Adrenal gland (tissue), 12 donors: ENCODE data around the gene KCNJ4. TPM values are rescaled to one million over a fixed set of nuclear protein-coding genes. Genes with fewer than 3 reads are reported as not detected.
"Not testable (repeated sequence)": the region's sequence is repeated elsewhere in the genome, so short reads cannot be mapped to it uniquely, and the experiment has no call there.

Experiments
- DNase-seq, 7 donors: peaks; one replicate each; pipeline ENCODE4 v3.0.0-alpha.2; 2019 to 2020
- H3K27ac ChIP-seq, 5 donors: fragments of 200-600 bp; sonication (generic) in 4 of 5; 1 replicate in 3 of 5; 2 replicates in 2 of 5; pipeline versions ENCODE4 v1.5.1 to v1.8.0; 2016 to 2020; ENCODE audit warnings: mild to moderate bottlenecking in 1 of 5
- H3K27me3 ChIP-seq: fragments of 200-600 bp; 2 replicates; pipeline ENCODE4 v1.8.0; 2021
- H3K36me3 ChIP-seq, 2 donors: fragments of 200-600 bp; replicated peaks in 1 of 2; 1 replicate in 1 of 2; 2 replicates in 1 of 2; pipeline versions ENCODE4 v1.5.1 to v1.8.0; 2018 to 2022
- H3K4me1 ChIP-seq, 2 donors: fragments of 200-600 bp; replicated peaks in 1 of 2; 1 replicate in 1 of 2; 2 replicates in 1 of 2; pipeline versions ENCODE4 v1.5.1 to v1.8.0; 2018 to 2021
- H3K4me3 ChIP-seq, 4 donors: fragments of 200-600 bp; sonication (generic) in 3 of 4; one replicate each; pipeline ENCODE4 v1.5.1; 2016 to 2018
- H3K9me3 ChIP-seq, 3 donors: fragments of 200-600 bp; sonication (generic) in 1 of 3; replicated peaks in 1 of 3; 1 replicate in 2 of 3; 2 replicates in 1 of 3; pipeline versions ENCODE4 v1.5.1 to v1.8.0; 2016 to 2021
- POLR2A ChIP-seq, 2 donors: fragments of 450-650 bp; IDR thresholded peaks; one replicate each; pipeline ENCODE4 v1.6.1; 2017; ENCODE audit warnings: antibody characterized with exemption in 2 of 2, mild to moderate bottlenecking in 2 of 2, moderate library complexity in 1 of 2
- WGBS, 4 donors: extraction: QIAGEN DNeasy Blood & Tissue Kit in 2 of 4; methylation state at CpG; one replicate each; pipeline versions ENCODE4 v1.1.5 to v1.1.7; 2013 to 2017; 5-methylcytosine and 5-hydroxymethylcytosine counted together
- intact Hi-C, 2 donors: fragments of 100-400 bp; cut with DNase I; formaldehyde crosslinking; loops; one replicate each; pipeline versions ENCODE4 v1.14.1 to v1.15.0; 2022 to 2023
- polyA plus RNA-seq, 3 donors: library from polyadenylated mRNA; stranded (reverse); fragments of 200-250 nt in 2 of 3; fragments of 350-450 nt in 1 of 3; fragmentation: Illumina TruSeq in 1 of 3; extraction: RNeasy Lipid Tissue Mini Kit (QIAGEN cat#74804) in 1 of 3; gene quantifications; one replicate each; pipeline ENCODE4 v1.2.3, GENCODE V29; 2013 to 2014
- total RNA-seq, 9 donors: library from RNA; depleted of rRNA in 4 of 9; stranded (reverse); fragments of >200 nt in 4 of 9; fragments of 120-200 nt in 1 of 9; fragmentation: NEBNext Ultra II Directional in 1 of 9; extraction: Animal tissue kit (Norgen Biotek cat#: 25700) in 1 of 9; gene quantifications; one replicate each; pipeline versions ENCODE4 v1.1.0 to v1.2.4, GENCODE V29; 2013 to 2023
- TF ChIP-seq, protein P1 (sequence below), 6 experiments: fragments of 450-650 bp in 4 of 6; fragments of 200-600 bp in 2 of 6; sonication (generic) in 1 of 6; IDR thresholded peaks; 1 replicate in 5 of 6; 2 replicates in 1 of 6; pipeline versions ENCODE4 v1.5.1 to v1.8.0; 2016 to 2021; ENCODE audit warnings: antibody characterized with exemption in 6 of 6, mild to moderate bottlenecking in 2 of 6, moderate library complexity in 1 of 6
- donor health status: healthy with polysubstance abuse.
- donor health status: Bipolar disorder and iron deficiency.
- donor health status: DM: yes; HTN: yes; CAD: no.
- donor health status: DM: no; HTN: no; CAD: no.
- donor health status: DM: no; HTN: no; CAD: no.
- donor health status: DM: yes; HTN: yes; CAD: no.

KCNJ4 gene
- total and polyA plus RNA-seq, 12 donors = 0.07 to 0.56 (median 0.28) TPM; not detected in 5

DNA sequence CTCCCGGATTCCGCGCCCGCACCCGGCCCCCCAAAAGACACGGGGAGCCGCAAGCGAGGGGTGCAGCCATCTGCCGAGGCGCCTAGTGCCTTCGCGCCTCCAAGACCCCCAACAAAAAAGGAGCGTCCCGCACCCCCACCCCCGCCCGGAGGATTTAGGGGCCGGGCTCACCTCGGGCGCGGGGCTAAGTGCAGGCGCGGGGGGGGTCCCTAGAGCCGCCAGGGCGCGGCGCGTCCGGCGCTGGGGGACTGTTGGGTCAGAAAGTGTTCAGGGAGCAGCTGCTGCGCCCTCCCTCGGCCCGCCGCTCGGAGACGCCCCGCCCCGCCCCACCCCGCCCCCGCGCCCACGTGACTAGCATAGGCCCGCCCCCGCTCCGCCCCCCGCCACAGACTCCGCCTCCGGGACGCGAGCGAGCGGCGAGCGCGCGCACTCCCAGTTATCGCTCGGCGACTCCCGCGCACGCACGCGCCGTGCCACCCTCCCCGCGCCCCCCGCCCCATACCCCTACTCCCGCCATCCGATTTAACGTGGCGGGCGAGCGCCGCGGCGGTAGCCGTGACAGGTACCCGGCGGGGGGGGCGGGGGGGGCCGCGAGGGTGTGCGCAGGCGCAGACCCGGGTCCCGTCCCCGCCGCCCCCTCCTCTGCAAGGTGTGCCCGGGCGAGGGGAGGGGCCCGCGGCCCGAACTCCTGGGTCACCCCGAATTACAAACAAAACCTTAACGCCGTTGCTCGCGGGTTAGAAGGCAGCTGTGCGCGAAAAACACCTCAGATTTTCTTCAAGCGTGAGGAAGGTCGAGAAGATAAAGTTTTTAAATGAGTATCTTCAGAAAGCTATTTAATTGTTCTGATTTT lies 56.2 kb downstream of the KCNJ4 start:
- H3K9me3 ChIP-seq = no peaks in the 10 kb centered on the region
- no peaks in the 10 kb centered on the region for H3K36me3 ChIP-seq
- peak overlapping the region in 4 of 5 donors; percentile 72 to 85 (median 80) for H3K27ac ChIP-seq
- DNase-seq = peak; percentile 82 to 90 (median 87)
- intact Hi-C loops = no loop called here
- H3K4me1 ChIP-seq = peaks cover 0 to 19% of the 10 kb centered on the region in 2 donors
- TF ChIP-seq, protein P1, sequence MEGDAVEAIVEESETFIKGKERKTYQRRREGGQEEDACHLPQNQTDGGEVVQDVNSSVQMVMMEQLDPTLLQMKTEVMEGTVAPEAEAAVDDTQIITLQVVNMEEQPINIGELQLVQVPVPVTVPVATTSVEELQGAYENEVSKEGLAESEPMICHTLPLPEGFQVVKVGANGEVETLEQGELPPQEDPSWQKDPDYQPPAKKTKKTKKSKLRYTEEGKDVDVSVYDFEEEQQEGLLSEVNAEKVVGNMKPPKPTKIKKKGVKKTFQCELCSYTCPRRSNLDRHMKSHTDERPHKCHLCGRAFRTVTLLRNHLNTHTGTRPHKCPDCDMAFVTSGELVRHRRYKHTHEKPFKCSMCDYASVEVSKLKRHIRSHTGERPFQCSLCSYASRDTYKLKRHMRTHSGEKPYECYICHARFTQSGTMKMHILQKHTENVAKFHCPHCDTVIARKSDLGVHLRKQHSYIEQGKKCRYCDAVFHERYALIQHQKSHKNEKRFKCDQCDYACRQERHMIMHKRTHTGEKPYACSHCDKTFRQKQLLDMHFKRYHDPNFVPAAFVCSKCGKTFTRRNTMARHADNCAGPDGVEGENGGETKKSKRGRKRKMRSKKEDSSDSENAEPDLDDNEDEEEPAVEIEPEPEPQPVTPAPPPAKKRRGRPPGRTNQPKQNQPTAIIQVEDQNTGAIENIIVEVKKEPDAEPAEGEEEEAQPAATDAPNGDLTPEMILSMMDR (IDR thresholded peaks at IDR 0.05) = no peak
- TF ChIP-seq POLR2A (IDR thresholded peaks at IDR 0.05) = peak; percentile 53 to 81
- 0 to 1% (median 0%) methylated on average over 13 to 101 of the region's 102 CpGs for WGBS, 4 donors
- peak overlapping the region in 3 of 4 donors; percentile 18 to 98 (median 61) for H3K4me3 ChIP-seq
- no peaks in the 10 kb centered on the region for H3K27me3 ChIP-seq

DNA sequence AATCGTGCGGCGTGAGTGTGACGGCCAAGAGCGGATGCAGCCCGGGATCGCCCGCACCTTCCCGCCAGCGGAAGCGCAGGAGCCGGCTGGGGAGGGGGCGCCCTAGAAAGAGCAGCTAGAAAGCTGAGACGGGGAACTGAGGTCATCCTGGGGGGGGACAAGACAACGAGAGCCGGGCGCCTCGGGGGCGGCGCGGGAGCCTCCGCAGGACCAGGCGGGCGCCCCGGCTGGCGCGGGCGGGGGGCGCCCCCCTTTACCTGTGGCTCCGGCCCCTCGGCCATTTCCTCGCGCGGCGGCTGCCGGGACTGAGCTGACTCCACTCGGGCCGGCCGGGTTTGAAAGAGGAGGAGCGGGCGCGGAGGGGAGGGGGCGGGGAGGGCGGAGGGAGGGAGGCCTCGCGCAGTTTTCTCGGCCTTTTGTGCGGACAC lies 56.8 kb downstream of the KCNJ4 start:
- peak; percentile 60 to 74 (median 67) for DNase-seq
- H3K27me3 ChIP-seq, intact Hi-C loops, H3K36me3 ChIP-seq, H3K9me3 ChIP-seq: not testable (repeated sequence)
- Histone ChIP-seq H3K4me3 (peak overlapping the region; percentile 18 to 98 (median 52)), H3K27ac (peak overlapping the region in 4 of 5 donors; percentile 72 to 85 (median 80)), H3K4me1 (peaks cover 0 to 19% of the 10 kb centered on the region in 2 donors)
- 0 to 4% (median 0%) methylated on average over 7 to 48 of the region's 48 CpGs for WGBS, 4 donors

DNA sequence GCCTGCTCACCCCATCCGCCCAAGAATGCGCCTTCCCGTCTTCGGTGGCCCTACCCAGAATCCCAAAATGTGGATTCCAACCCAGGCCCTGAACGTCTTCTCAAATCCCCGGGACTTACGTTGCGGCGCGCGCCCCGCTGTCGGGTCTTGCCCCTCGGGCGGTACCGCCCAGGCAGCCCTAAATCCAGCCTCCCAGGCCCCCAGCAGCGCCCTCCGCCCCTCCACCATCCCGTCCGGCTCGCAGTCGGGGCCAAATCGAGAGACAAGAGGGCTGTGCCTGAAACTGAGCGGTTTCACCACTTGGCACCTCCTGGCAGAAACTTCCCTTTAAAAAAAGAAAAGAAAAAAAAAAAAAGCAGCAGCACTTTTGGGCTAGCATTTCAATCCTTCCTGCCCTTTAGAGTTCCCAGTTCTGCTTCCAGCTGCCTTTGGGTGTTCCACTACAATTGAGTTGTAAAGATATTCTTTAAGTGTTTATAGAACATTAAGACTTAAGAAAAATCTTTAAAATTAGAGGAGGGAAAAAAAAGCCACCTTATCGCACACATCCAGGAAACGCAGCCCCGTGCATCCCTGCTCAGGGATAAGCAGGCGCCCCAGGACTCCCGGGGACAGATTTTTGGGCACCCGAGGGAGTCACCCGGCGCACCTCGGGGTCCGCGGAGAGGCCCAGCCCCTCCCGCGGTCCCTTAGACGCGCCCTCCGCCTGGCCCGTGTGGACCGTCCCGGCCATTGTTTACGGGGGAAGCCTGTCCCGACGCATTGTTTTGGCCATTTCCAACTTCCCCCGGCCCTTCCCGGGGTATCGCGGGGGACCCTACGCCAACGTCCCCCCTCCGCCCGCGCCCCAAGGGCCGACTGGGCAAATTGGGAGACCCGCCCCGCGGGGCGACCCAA lies 57.6 kb downstream of the KCNJ4 start:
- Histone ChIP-seq H3K4me3 (peak overlapping the region in 3 of 4 donors; percentile 33 to 98 (median 61)), H3K27me3 (no peaks in the 10 kb centered on the region), H3K36me3 (no peaks in the 10 kb centered on the region), H3K9me3 (no peaks in the 10 kb centered on the region), H3K27ac (peak overlapping the region in 4 of 5 donors; percentile 60 to 85 (median 76)), H3K4me1 (peaks cover 0 to 19% of the 10 kb centered on the region in 2 donors)
- intact Hi-C loops = no loop called here
- DNase-seq = peak in 6 of 7 donors; percentile 17 to 58 (median 42)
- WGBS, 4 donors = 10 to 25% (median 11%) methylated on average over 29 to 60 of the region's 60 CpGs
- TF ChIP-seq POLR2A (IDR thresholded peaks at IDR 0.05) = no peak
- TF ChIP-seq, protein P1 (IDR thresholded peaks at IDR 0.05) = no peak

DNA sequence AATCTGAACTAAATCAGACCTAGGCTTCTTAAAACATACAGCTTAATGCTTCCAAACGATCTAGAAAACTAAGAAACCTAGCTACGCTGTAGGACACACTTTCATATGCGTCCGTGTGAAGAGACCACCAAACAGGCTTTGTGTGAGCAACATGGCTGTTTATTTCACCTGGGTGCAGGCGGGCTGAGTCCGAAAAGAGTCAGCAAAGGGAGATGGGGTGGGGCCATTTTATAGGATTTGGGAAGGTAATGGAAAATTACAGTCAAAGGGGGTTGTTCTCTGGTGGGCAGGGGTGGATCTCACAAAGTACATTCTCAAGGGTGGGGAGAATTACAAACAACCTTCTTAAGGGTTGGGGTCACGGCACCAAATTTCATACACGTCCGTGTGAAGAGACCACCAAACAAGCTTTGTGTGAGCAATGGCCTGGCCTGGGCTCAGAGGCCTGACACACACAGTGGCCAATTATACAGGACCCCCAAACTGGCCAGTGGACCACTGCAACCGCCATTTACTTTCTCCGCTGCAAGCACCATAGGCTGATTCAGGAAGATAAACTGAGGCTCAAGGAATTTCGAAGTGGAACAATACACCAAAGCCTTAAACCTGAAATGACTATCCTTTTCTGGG lies 58.4 kb downstream of the KCNJ4 start:
- H3K36me3 ChIP-seq, intact Hi-C loops, H3K9me3 ChIP-seq, H3K27me3 ChIP-seq: not testable (repeated sequence)
- whole genome bisulfite sequencing, 4 donors = 89 to 94% (median 93%) methylated on average over 11 to 12 of the region's 12 CpGs
- Histone ChIP-seq H3K4me1 (peaks cover 0 to 19% of the 10 kb centered on the region in 2 donors), H3K27ac (peak overlapping the region in 2 of 5 donors; percentile 33 to 85), H3K4me3 (peak overlapping the region in 1 of 4 donors; percentile 61)
- DNase-seq = peak in 1 of 7 donors; percentile 51

DNA sequence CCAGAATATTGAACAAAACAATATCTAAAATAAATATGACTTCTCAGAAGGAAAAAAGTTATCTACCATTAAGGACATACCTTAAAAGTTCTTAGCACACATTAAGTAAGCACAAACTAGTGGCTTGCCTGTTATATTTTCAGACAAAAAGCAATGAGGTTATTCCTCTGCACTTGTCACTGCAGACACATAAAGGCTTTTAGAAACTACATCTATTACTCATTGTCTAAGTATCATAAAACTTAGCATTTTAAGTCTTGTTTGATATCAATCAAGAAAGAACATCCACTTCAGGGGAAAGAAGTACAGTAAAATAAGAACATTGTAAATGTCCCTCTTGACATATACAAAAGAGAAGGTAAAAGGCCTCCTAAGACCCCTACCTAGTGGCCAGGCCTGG lies 59.1 kb downstream of the KCNJ4 start:
- H3K4me3 ChIP-seq, H3K9me3 ChIP-seq, intact Hi-C loops, H3K36me3 ChIP-seq, H3K27me3 ChIP-seq, H3K27ac ChIP-seq, DNase-seq: not testable (repeated sequence)
- peaks cover 0 to 19% of the 10 kb centered on the region in 2 donors for H3K4me1 ChIP-seq

- H3K36me3 ChIP-seq, DNase-seq, H3K9me3 ChIP-seq, H3K4me3 ChIP-seq, H3K27ac ChIP-seq, H3K27me3 ChIP-seq, intact Hi-C loops: not testable (repeated sequence)
- WGBS, 4 donors = 50 to 56% (median 52%) methylated on average over 6 of the region's 6 CpGs
- H3K4me1 ChIP-seq = peaks cover 0 to 19% of the 10 kb centered on the region in 2 donors
Observed at GRCh38 chr22:38394929-38395624, 59.9 kb downstream of the KCNJ4 start.

DNA sequence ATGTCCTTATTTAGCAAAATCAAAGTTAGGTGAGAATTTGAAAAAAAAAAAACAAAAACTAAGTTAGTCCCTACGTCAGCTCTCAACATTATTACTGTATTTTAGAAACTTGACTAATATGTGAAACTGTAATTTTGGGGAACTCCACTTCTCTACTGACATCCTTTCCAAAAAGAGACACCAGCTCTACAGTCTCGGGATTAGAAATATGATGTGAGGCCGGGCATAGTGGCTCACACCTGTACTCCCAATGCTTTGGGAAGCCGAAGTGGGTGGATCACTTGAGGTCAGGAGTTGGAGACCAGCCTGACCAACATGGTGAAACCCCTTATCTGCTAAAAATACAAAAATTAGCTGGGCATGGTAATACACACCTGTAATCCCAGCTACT lies 65.6 kb downstream of the KCNJ4 start:
- WGBS, 4 donors = 69 to 84% (median 75%) methylated on average over 4 of the region's 4 CpGs
- H3K27ac ChIP-seq, H3K4me1 ChIP-seq, DNase-seq, intact Hi-C loops, H3K4me3 ChIP-seq, H3K36me3 ChIP-seq, H3K27me3 ChIP-seq, H3K9me3 ChIP-seq: not testable (repeated sequence)
